Karpas-422 (cell line): ENCODE measurements around the gene GPER1. TPM values are rescaled to one million over a fixed set of nuclear protein-coding genes. Genes with fewer than 3 reads are reported as not detected.

ENCODE experiments used
- DNase-seq: peaks from one replicate; pipeline ENCODE4 v3.0.0-alpha.2; 2015
- H2AFZ ChIP-seq: fragments of 200-600 bp; sonication (generic); 2 replicates; pipeline ENCODE4 v1.6.1; 2014; ENCODE audit warnings: antibody characterized with exemption, low read length, mixed read lengths
- H3K27ac ChIP-seq: fragments of 200-600 bp; sonication (generic); 2 replicates; pipeline ENCODE4 v1.5.1; 2014; ENCODE audit warnings: mild to moderate bottlenecking, low read length, moderate library complexity
- H3K27me3 ChIP-seq: fragments of 200-600 bp; sonication (generic); 2 replicates; pipeline ENCODE4 v1.6.1; 2014; ENCODE audit warnings: low read length, mixed read lengths
- H3K36me3 ChIP-seq: fragments of 200-600 bp; sonication (generic); 2 replicates; pipeline ENCODE4 v1.6.1; 2014; ENCODE audit warnings: low read length, mixed read lengths; ENCODE audit not compliant: insufficient read depth
- H3K4me1 ChIP-seq: fragments of 200-600 bp; sonication (generic); 2 replicates; pipeline ENCODE4 v1.6.1; 2014; ENCODE audit warnings: mild to moderate bottlenecking, low read length, mixed read lengths
- H3K4me2 ChIP-seq: fragments of 200-600 bp; sonication (generic); 2 replicates; pipeline ENCODE4 v1.6.1; 2014; ENCODE audit warnings: low read length, low read depth, mild to moderate bottlenecking; ENCODE audit not compliant: poor library complexity, severe bottlenecking
- H3K4me3 ChIP-seq: fragments of 200-600 bp; sonication (generic); 2 replicates; pipeline ENCODE4 v1.5.1; 2014; ENCODE audit warnings: mild to moderate bottlenecking, antibody characterized with exemption, low read length, mixed read lengths
- H3K79me2 ChIP-seq: fragments of 200-600 bp; sonication (generic); 2 replicates; pipeline ENCODE4 v1.6.1; 2014; ENCODE audit warnings: mild to moderate bottlenecking, low read length, mixed read lengths
- H3K9ac ChIP-seq: fragments of 200-600 bp; sonication (generic); 2 replicates; pipeline ENCODE4 v1.6.0; 2014; ENCODE audit warnings: low read length
- H3K9me2 ChIP-seq: fragments of 200-600 bp; sonication (generic), shearing (Covaris generic); replicated peaks from 2 replicates; pipeline ENCODE4 v1.6.0; 2014; ENCODE audit warnings: mild to moderate bottlenecking, low read length, moderate library complexity; ENCODE audit not compliant: insufficient read depth
- H3K9me3 ChIP-seq: fragments of 300-700, 200-600 bp; sonication (generic); 2 replicates; pipeline ENCODE4 v1.6.1; 2014; ENCODE audit warnings: low read length, mixed read lengths
- H4K20me1 ChIP-seq: fragments of 200-600 bp; sonication (generic); 2 replicates; pipeline ENCODE4 v1.6.1; 2014; ENCODE audit warnings: mild to moderate bottlenecking, antibody characterized with exemption, low read length, low read depth; ENCODE audit not compliant: insufficient read depth
- total RNA-seq: library from RNA; depleted of rRNA; stranded (reverse); fragments of >200 nt; shearing (Covaris generic); gene quantifications from 2 replicates; pipeline ENCODE4 v1.2.3, GENCODE V29; 2014; ENCODE audit warnings: low replicate concordance

GPER1 gene
- total RNA-seq, 1 experiment from 2014 or later: not detected

GRCh38 chr7:1131471-1132265 lies 43.8 kb downstream of the GPER1 start:
- no peak for DNase-seq
- H3K4me3 ChIP-seq: no peak overlapping the region
- H2AFZ ChIP-seq: no peak overlapping the region
- H4K20me1 ChIP-seq: no peaks in the 10 kb centered on the region
- peaks cover 1% of the 10 kb centered on the region for H3K4me1 ChIP-seq
- H3K79me2 ChIP-seq: peaks cover 13% of the 10 kb centered on the region; the same call in 1 of the 2 replicates
- no peaks in the 10 kb centered on the region for H3K9me2 ChIP-seq
- no peaks in the 10 kb centered on the region for H3K36me3 ChIP-seq
- H3K4me2 ChIP-seq: no peak overlapping the region
- no peaks in the 10 kb centered on the region for H3K9me3 ChIP-seq
- no peaks in the 10 kb centered on the region for H3K27me3 ChIP-seq
- no peak overlapping the region for H3K9ac ChIP-seq
- no peak overlapping the region for H3K27ac ChIP-seq

- H3K36me3 ChIP-seq: no peaks in the 10 kb centered on the region
- no peaks in the 10 kb centered on the region for H3K27me3 ChIP-seq
- no peaks in the 10 kb centered on the region for H3K9me3 ChIP-seq
- H4K20me1 ChIP-seq: no peaks in the 10 kb centered on the region
- H3K4me2 ChIP-seq: no peak overlapping the region
- H3K79me2 ChIP-seq: peaks cover 13% of the 10 kb centered on the region; the same call in 1 of the 2 replicates
- no peak overlapping the region for H3K9ac ChIP-seq
- no peak overlapping the region for H3K4me3 ChIP-seq
- no peak overlapping the region for H3K27ac ChIP-seq
- H2AFZ ChIP-seq: no peak overlapping the region
- H3K9me2 ChIP-seq: no peaks in the 10 kb centered on the region
- no peak for DNase-seq
- peaks cover 15% of the 10 kb centered on the region for H3K4me1 ChIP-seq
Observed at GRCh38 chr7:1134951-1135350, 47.0 kb downstream of the GPER1 start.

GRCh38 chr7:1136841-1137516 lies 49.1 kb downstream of the GPER1 start:
- Histone ChIP-seq H3K27me3 (no peaks in the 10 kb centered on the region), H3K4me3 (peak overlapping the region; percentile 89), H4K20me1 (no peaks in the 10 kb centered on the region), H3K36me3 (no peaks in the 10 kb centered on the region), H3K9ac (peak overlapping the region; percentile 67), H3K27ac (no peak overlapping the region), H3K4me2 (peak overlapping the region; percentile 90), H2AFZ (no peak overlapping the region), H3K4me1 (peaks cover 15% of the 10 kb centered on the region), H3K9me3 (no peaks in the 10 kb centered on the region), H3K79me2 (peaks cover 5% of the 10 kb centered on the region; the same call in 1 of the 2 replicates), H3K9me2 (no peaks in the 10 kb centered on the region)
- DNase-seq: peak; percentile 46

GRCh38 chr7:1137517-1138167 lies 49.7 kb downstream of the GPER1 start:
- H3K27ac ChIP-seq: no peak overlapping the region
- H4K20me1 ChIP-seq: no peaks in the 10 kb centered on the region
- no peaks in the 10 kb centered on the region for H3K9me3 ChIP-seq
- peak overlapping the region; percentile 67 for H3K9ac ChIP-seq
- no peaks in the 10 kb centered on the region for H3K9me2 ChIP-seq
- no peak for DNase-seq
- H3K4me1 ChIP-seq: peaks cover 15% of the 10 kb centered on the region
- H3K4me3 ChIP-seq: peak overlapping the region; percentile 89
- H3K27me3 ChIP-seq: no peaks in the 10 kb centered on the region
- peaks cover 3% of the 10 kb centered on the region; the same call in 1 of the 2 replicates for H3K79me2 ChIP-seq
- H2AFZ ChIP-seq: no peak overlapping the region
- H3K4me2 ChIP-seq: peak overlapping the region; percentile 90
- no peaks in the 10 kb centered on the region for H3K36me3 ChIP-seq

GRCh38 chr7:1140476-1141104 lies 52.7 kb downstream of the GPER1 start:
- Histone ChIP-seq H4K20me1 (no peaks in the 10 kb centered on the region), H3K36me3 (no peaks in the 10 kb centered on the region), H3K4me1 (peaks cover 15% of the 10 kb centered on the region), H3K4me3 (no peak overlapping the region), H3K9me2 (no peaks in the 10 kb centered on the region), H2AFZ (no peak overlapping the region), H3K9ac (no peak overlapping the region), H3K9me3 (no peaks in the 10 kb centered on the region), H3K27ac (no peak overlapping the region), H3K27me3 (no peaks in the 10 kb centered on the region), H3K79me2 (no peaks in the 10 kb centered on the region), H3K4me2 (no peak overlapping the region)
- DNase-seq: no peak

- H3K27me3 ChIP-seq: no peaks in the 10 kb centered on the region
- no peak overlapping the region for H3K4me2 ChIP-seq
- no peaks in the 10 kb centered on the region for H3K36me3 ChIP-seq
- H3K4me1 ChIP-seq: peaks cover 14% of the 10 kb centered on the region
- no peaks in the 10 kb centered on the region for H4K20me1 ChIP-seq
- H3K27ac ChIP-seq: no peak overlapping the region
- no peak overlapping the region for H3K9ac ChIP-seq
- no peaks in the 10 kb centered on the region for H3K9me3 ChIP-seq
- H2AFZ ChIP-seq: no peak overlapping the region
- no peaks in the 10 kb centered on the region for H3K9me2 ChIP-seq
- no peak for DNase-seq
- no peaks in the 10 kb centered on the region for H3K79me2 ChIP-seq
- H3K4me3 ChIP-seq: no peak overlapping the region
Observed at GRCh38 chr7:1141651-1142050, 53.7 kb downstream of the GPER1 start.

GRCh38 chr7:1142051-1142635 lies 54.2 kb downstream of the GPER1 start:
- no peak overlapping the region for H3K27ac ChIP-seq
- H3K4me2 ChIP-seq: no peak overlapping the region
- H3K9me2 ChIP-seq: no peaks in the 10 kb centered on the region
- no peaks in the 10 kb centered on the region for H3K36me3 ChIP-seq
- H3K27me3 ChIP-seq: no peaks in the 10 kb centered on the region
- no peaks in the 10 kb centered on the region for H3K79me2 ChIP-seq
- no peak for DNase-seq
- H3K4me1 ChIP-seq: peaks cover 9% of the 10 kb centered on the region
- H3K4me3 ChIP-seq: no peak overlapping the region
- H3K9ac ChIP-seq: no peak overlapping the region
- no peaks in the 10 kb centered on the region for H3K9me3 ChIP-seq
- no peaks in the 10 kb centered on the region for H4K20me1 ChIP-seq
- no peak overlapping the region for H2AFZ ChIP-seq
